ENCODE data around the gene WDR33. TPM values are rescaled to one million over a fixed set of nuclear protein-coding genes. Genes with fewer than 3 reads are reported as not detected.

Gene WDR33
- total and polyA plus RNA-seq, 2 experiments from 2014 or later: 40.3 to 44.4 TPM

- no peak for DNase-seq (ENCODE audit: low read depth in 1 of 2, low spot score in 1 of 2)
- TF ChIP-seq CTCF (IDR thresholded peaks at IDR 0.05; ENCODE audit: low read depth, low read length): no peak
- H3K9me3 ChIP-seq (ENCODE audit: low read depth): no peaks in the 10 kb centered on the region
- H3K27me3 ChIP-seq: no peaks in the 10 kb centered on the region
- peaks cover 17% of the 10 kb centered on the region for H3K4me1 ChIP-seq (ENCODE audit: low read depth)
- peaks cover 9% of the 10 kb centered on the region for H3K36me3 ChIP-seq
- H3K27ac ChIP-seq: no peak overlapping the region
- H3K4me3 ChIP-seq: no peak overlapping the region
Measured at GRCh38 chr2:127721311-127721977, 89.5 kb downstream of the WDR33 start.

GRCh38 chr2:127719301-127720218 lies 91.4 kb downstream of the WDR33 start:
- DNase-seq (ENCODE audit: low read depth in 1 of 2, low spot score in 1 of 2): no peak
- peaks cover 9% of the 10 kb centered on the region for H3K36me3 ChIP-seq
- TF ChIP-seq CTCF (IDR thresholded peaks at IDR 0.05; ENCODE audit: low read depth, low read length): no peak
- no peak overlapping the region for H3K4me3 ChIP-seq
- H3K27me3 ChIP-seq: no peaks in the 10 kb centered on the region
- H3K27ac ChIP-seq: no peak overlapping the region
- H3K9me3 ChIP-seq (ENCODE audit: low read depth): no peaks in the 10 kb centered on the region
- peaks cover 17% of the 10 kb centered on the region for H3K4me1 ChIP-seq (ENCODE audit: low read depth)

- H3K9me3 ChIP-seq (ENCODE audit: low read depth): no peaks in the 10 kb centered on the region
- no peak overlapping the region for H3K4me3 ChIP-seq
- DNase-seq (ENCODE audit: low read depth in 1 of 2, low spot score in 1 of 2): no peak
- TF ChIP-seq CTCF (IDR thresholded peaks at IDR 0.05; ENCODE audit: low read depth, low read length): no peak
- H3K36me3 ChIP-seq: peaks cover 9% of the 10 kb centered on the region
- no peak overlapping the region for H3K27ac ChIP-seq
- no peaks in the 10 kb centered on the region for H3K27me3 ChIP-seq
- peaks cover 17% of the 10 kb centered on the region for H3K4me1 ChIP-seq (ENCODE audit: low read depth)
Measured at GRCh38 chr2:127718271-127718670, 92.7 kb downstream of the WDR33 start.

GRCh38 chr2:127715778-127716449 lies 95.1 kb downstream of the WDR33 start:
- Histone ChIP-seq H3K36me3 (peaks cover 9% of the 10 kb centered on the region), H3K4me1 (ENCODE audit: low read depth) (no peaks in the 10 kb centered on the region), H3K9me3 (ENCODE audit: low read depth) (no peaks in the 10 kb centered on the region), H3K4me3 (no peak overlapping the region), H3K27ac (no peak overlapping the region), H3K27me3 (no peaks in the 10 kb centered on the region)
- no peak for DNase-seq (ENCODE audit: low read depth in 1 of 2, low spot score in 1 of 2)
- TF ChIP-seq CTCF (IDR thresholded peaks at IDR 0.05; ENCODE audit: low read depth, low read length): no peak

- no peaks in the 10 kb centered on the region for H3K27me3 ChIP-seq
- H3K4me3 ChIP-seq: no peak overlapping the region
- no peak for DNase-seq (ENCODE audit: low read depth in 1 of 2, low spot score in 1 of 2)
- no peak overlapping the region for H3K27ac ChIP-seq
- H3K9me3 ChIP-seq (ENCODE audit: low read depth): no peaks in the 10 kb centered on the region
- TF ChIP-seq CTCF (IDR thresholded peaks at IDR 0.05; ENCODE audit: low read depth, low read length): no peak
- H3K36me3 ChIP-seq: peaks cover 12% of the 10 kb centered on the region
- no peaks in the 10 kb centered on the region for H3K4me1 ChIP-seq (ENCODE audit: low read depth)
Measured at GRCh38 chr2:127713562-127713961, 97.4 kb downstream of the WDR33 start.
